Activated effector memory CD4-positive, alpha-beta T cell treated with Interleukin-2 at 50 U/mL for 16 hours (primary cell): ENCODE results near the gene NFKBIE.

Source experiments
- DNase-seq: peaks from one replicate; pipeline ENCODE4 v3.0.0-alpha.2; 2020

Gene NFKBIE

GRCh38 chr6:44257025-44257752 lies 8.2 kb downstream of the NFKBIE start, which contains the start of gene SLC35B2:
SLC35B2 (minus strand) TSS chr6:44257528; CDS start chr6:44257410, 118 bp downstream.
- peak; percentile 62 for DNase-seq

- no peak for DNase-seq
Observed at GRCh38 chr6:44256775-44257024, 8.7 kb downstream of the NFKBIE start.

GRCh38 chr6:44255871-44256774 lies 9.2 kb downstream of the NFKBIE start:
- DNase-seq = no peak

- DNase-seq = no peak
Observed at GRCh38 chr6:44255105-44255808, 10.1 kb downstream of the NFKBIE start.

GRCh38 chr6:44254191-44255104 lies 10.9 kb downstream of the NFKBIE start:
- DNase-seq = no peak

- no peak for DNase-seq
Observed at GRCh38 chr6:44253307-44254101, 11.8 kb downstream of the NFKBIE start.

- no peak for DNase-seq
Observed at GRCh38 chr6:44251576-44252524, 13.5 kb downstream of the NFKBIE start.

- no peak for DNase-seq
Observed at GRCh38 chr6:44250718-44251123, 14.6 kb downstream of the NFKBIE start.

- no peak for DNase-seq
Observed at GRCh38 chr6:44250067-44250717, 15.2 kb downstream of the NFKBIE start.

- DNase-seq = no peak
Observed at GRCh38 chr6:44249082-44249748, 16.1 kb downstream of the NFKBIE start.

- DNase-seq = no peak
Observed at GRCh38 chr6:44248579-44248978, 16.8 kb downstream of the NFKBIE start.

GRCh38 chr6:44247338-44248302 lies 17.7 kb downstream of the NFKBIE start:
- peak; percentile 87 for DNase-seq

- DNase-seq = peak; percentile 93
Observed at GRCh38 chr6:44246663-44247337, 18.6 kb downstream of the NFKBIE start, which contains the start of gene HSP90AB1. HSP90AB1 (plus strand) TSS chr6:44247101; CDS start chr6:44248630, 1,529 bp downstream.

- peak; percentile 79 for DNase-seq
Observed at GRCh38 chr6:44245912-44246662, 19.3 kb downstream of the NFKBIE start.

GRCh38 chr6:44245391-44245911 lies 19.9 kb downstream of the NFKBIE start:
- DNase-seq = no peak

- DNase-seq = no peak
Observed at GRCh38 chr6:44243345-44243744, 22.0 kb downstream of the NFKBIE start.
